D721Med (cell line): Measurements from ENCODE around the gene LRRK2.

Experiments used
- DNase-seq: peaks from one replicate; pipeline ENCODE4 v3.0.0; 2011; ENCODE audit warnings: low spot score; ENCODE audit not compliant: insufficient read length
- FAIRE-seq: peaks from 2 replicates; lab custom pipeline; 2011; peaks lifted over from hg19 to GRCh38; lab: Jason Lieb, UNC
- CTCF ChIP-seq: IDR thresholded peaks from 2 replicates; pipeline ENCODE4 v1.5.1; 2012; ENCODE audit warnings: mild to moderate bottlenecking, control low read depth; ENCODE audit not compliant: insufficient read depth; ENCODE audit errors: missing control alignments

LRRK2 gene

GRCh38 chr12:40258371-40258770, 33.6 kb downstream of the LRRK2 start:
- DNase-seq = no peak
- TF ChIP-seq CTCF = no peak
- no peak for FAIRE-seq

- FAIRE-seq (no peak), DNase-seq (no peak)
- TF ChIP-seq CTCF = no peak
Measured at GRCh38 chr12:40261937-40262336, 37.1 kb downstream of the LRRK2 start.

- no peak for FAIRE-seq
Measured at GRCh38 chr12:40262657-40263056, 37.9 kb downstream of the LRRK2 start.

GRCh38 chr12:40263616-40264409, 39.0 kb downstream of the LRRK2 start:
- DNase-seq = no peak
- no peak for FAIRE-seq
- no peak for TF ChIP-seq CTCF

More at GRCh38 chr12:40262657-40263056, 37.9 kb downstream of the LRRK2 start:
- no peak for TF ChIP-seq CTCF
- no peak for DNase-seq

- FAIRE-seq (no peak), DNase-seq (no peak)
- TF ChIP-seq CTCF = no peak
Measured at GRCh38 chr12:40271981-40272664, 47.3 kb downstream of the LRRK2 start.

- DNase-seq (no peak), FAIRE-seq (no peak)
- no peak for TF ChIP-seq CTCF
Measured at GRCh38 chr12:40281791-40282364, 57.1 kb downstream of the LRRK2 start.
